Endothelial cell of umbilical vein (primary cell): ENCODE data around the gene CMIP. TPM values are rescaled to one million over a fixed set of nuclear protein-coding genes. Genes with fewer than 3 reads are reported as not detected.

ENCODE experiments used
- BruUV-seq: library from RNA; stranded (reverse); fragments of 400-500 nt; replicated peaks from 2 replicates; lab custom pipeline; 2021; lab: Mats Ljungman, UMichigan
- CTCF ChIA-PET: fragments of 300-600, 350-600 bp; sonication (Branson Sonifier 250); formaldehyde crosslinking; loops from one replicate; lab custom pipeline; 2021; ENCODE audit warnings: antibody characterized with exemption, inconsistent platforms; lab: Charles Lee
- POLR2A ChIA-PET: fragments of 300-600, 350-600 bp; sonication (Branson Sonifier 250); formaldehyde crosslinking; loops from one replicate; lab custom pipeline; 2021; ENCODE audit warnings: antibody characterized with exemption, inconsistent platforms; lab: Charles Lee
- DNase-seq: peaks from one replicate; pipeline ENCODE4 v3.0.0-alpha.2; 2011; ENCODE audit warnings: low read depth, low spot score
- FAIRE-seq: peaks from 2 replicates; lab custom pipeline; 2011; peaks lifted over from hg19 to GRCh38; lab: Jason Lieb, UNC
- H2AFZ ChIP-seq: 2 replicates; pipeline ENCODE4 v1.6.0; 2012; ENCODE audit warnings: low read depth, low read length, control low read depth, inconsistent platforms
- H3K27ac ChIP-seq: 2 replicates; pipeline ENCODE4 v1.5.1; 2011; ENCODE audit warnings: low read depth, mild to moderate bottlenecking, control low read depth, low read length, moderate library complexity; ENCODE audit not compliant: insufficient read depth
- H3K27me3 ChIP-seq, 2 experiments: 2 replicates each; pipeline versions ENCODE4 v1.6.0 to v1.6.1; 2011; ENCODE audit warnings: low read length in 2 of 2, mixed read lengths in 1 of 2; ENCODE audit not compliant: control insufficient read depth in 2 of 2, insufficient read depth in 2 of 2
- H3K36me3 ChIP-seq, 2 experiments: 2 replicates in 1 of 2; 3 replicates in 1 of 2; pipeline ENCODE4 v1.5.1; 2011; ENCODE audit warnings: low read length in 2 of 2, mild to moderate bottlenecking in 1 of 2, moderate library complexity in 1 of 2; ENCODE audit not compliant: control insufficient read depth in 2 of 2, insufficient read depth in 2 of 2; ENCODE audit errors: extremely low read depth in 1 of 2
- H3K4me1 ChIP-seq: 3 replicates; pipeline ENCODE4 v1.5.1; 2011; ENCODE audit warnings: mild to moderate bottlenecking, low read length; ENCODE audit not compliant: control insufficient read depth, insufficient read depth; ENCODE audit errors: extremely low read depth
- H3K4me2 ChIP-seq: 2 replicates; pipeline ENCODE4 v1.6.1; 2011; ENCODE audit warnings: low read length, control low read depth, mixed read lengths; ENCODE audit not compliant: insufficient read depth
- H3K4me3 ChIP-seq, 3 experiments: fragments of 200-600 bp in 1 of 3; sonication (generic), shearing (Covaris generic) in 1 of 3; replicated peaks in 1 of 3; 2 replicates each; pipeline ENCODE4 v1.5.1; 2011 to 2016; ENCODE audit warnings: control low read depth in 3 of 3, low read length in 3 of 3, mild to moderate bottlenecking in 2 of 3, inconsistent platforms in 1 of 3, low read depth in 1 of 3, moderate library complexity in 1 of 3; ENCODE audit not compliant: insufficient read depth in 1 of 3
- H3K79me2 ChIP-seq: 2 replicates; pipeline ENCODE4 v1.6.0; 2012; ENCODE audit warnings: low read length, inconsistent platforms; ENCODE audit not compliant: control insufficient read depth, insufficient read depth
- H3K9ac ChIP-seq: replicated peaks from 2 replicates; pipeline ENCODE3; 2011; ENCODE audit warnings: low read length, control low read depth; ENCODE audit not compliant: insufficient read depth; ENCODE audit errors: extremely low read depth
- H3K9me1 ChIP-seq: replicated peaks from 3 replicates; pipeline ENCODE4 v1.6.0; 2011; ENCODE audit warnings: mild to moderate bottlenecking, low read length; ENCODE audit not compliant: control insufficient read depth, insufficient read depth; ENCODE audit errors: extremely low read depth
- H3K9me3 ChIP-seq: replicated peaks from 2 replicates; pipeline ENCODE4 v1.5.1; 2012; ENCODE audit warnings: low read length, inconsistent platforms; ENCODE audit not compliant: control insufficient read depth, insufficient read depth
- H4K20me1 ChIP-seq: replicated peaks from 2 replicates; pipeline ENCODE3; 2011; ENCODE audit warnings: mild to moderate bottlenecking, low read length; ENCODE audit not compliant: control insufficient read depth, insufficient read depth; ENCODE audit errors: extremely low read depth
- EZH2 ChIP-seq: IDR thresholded peaks from 2 replicates; pipeline ENCODE4 v1.6.1; 2012; ENCODE audit warnings: borderline replicate concordance, low read depth, mild to moderate bottlenecking, moderate library complexity, low read length, inconsistent platforms; ENCODE audit not compliant: severe bottlenecking
- FOS ChIP-seq: IDR thresholded peaks from 2 replicates; pipeline ENCODE4 v1.6.1; 2011; ENCODE audit warnings: mild to moderate bottlenecking, low read length, moderate library complexity, borderline replicate concordance; ENCODE audit not compliant: insufficient read depth
- GATA2 ChIP-seq: IDR thresholded peaks from 2 replicates; pipeline ENCODE4 v1.7.0; 2011; ENCODE audit warnings: low read depth, mild to moderate bottlenecking, moderate library complexity, mixed read lengths, low read length; ENCODE audit not compliant: insufficient read length, insufficient read depth
- JUN ChIP-seq: IDR thresholded peaks from 2 replicates; pipeline ENCODE4 v1.6.1; 2011; ENCODE audit warnings: borderline replicate concordance, low read depth; ENCODE audit not compliant: insufficient read length, insufficient read depth
- MYC ChIP-seq: IDR thresholded peaks from one replicate; pipeline ENCODE4 v1.6.1; 2011; ENCODE audit warnings: mild to moderate bottlenecking, low read depth, low read length
- POLR2A ChIP-seq: IDR thresholded peaks from 2 replicates; pipeline ENCODE4 v1.6.1; 2012; ENCODE audit warnings: low read depth, mild to moderate bottlenecking, control low read depth, low read length
- POLR2AphosphoS5 ChIP-seq: IDR thresholded peaks from 2 replicates; pipeline ENCODE4 v1.6.1; 2012; ENCODE audit warnings: low read depth, mild to moderate bottlenecking, control low read depth, low read length, moderate library complexity; ENCODE audit not compliant: insufficient read depth
- dilution Hi-C: fragments of 300-500 bp; cut with MboI; formaldehyde crosslinking; loops from one replicate; pipeline ENCODE4 v1.15.0; 2019; ENCODE audit warnings: low sequenced_read_pairs; ENCODE audit not compliant: extremely low pct_ligation_motif_present
- intact Hi-C: fragments of 100-400 bp; cut with micrococcal nuclease; formaldehyde crosslinking; loops from one replicate; pipeline ENCODE4 v1.10.0; 2022
- polyA plus RNA-seq, 4 experiments: library from polyadenylated mRNA; depleted of rRNA in 3 of 4; stranded (reverse) in 3 of 4; unstranded in 1 of 4; fragments of >200 nt; gene quantifications; 2 replicates each; pipeline versions ENCODE4 v1.2.1 to v1.2.3, GENCODE V29; 2011 to 2012; ENCODE audit warnings: missing spikeins in 1 of 4
- total RNA-seq: library from RNA; stranded (reverse); gene quantifications from 2 replicates; pipeline ENCODE4 v1.2.3, GENCODE V29; 2021
- TF ChIP-seq, protein P1 (sequence below), 2 donors: IDR thresholded peaks; 1 replicate in 1 of 2; 2 replicates in 1 of 2; pipeline ENCODE4 v1.5.1; 2011; ENCODE audit warnings: low read length in 2 of 2, mild to moderate bottlenecking in 2 of 2, moderate library complexity in 2 of 2, control low read depth in 1 of 2, inconsistent platforms in 1 of 2, low read depth in 1 of 2; ENCODE audit not compliant: insufficient read depth in 1 of 2; ENCODE audit errors: extremely low read depth in 1 of 2
- TF ChIP-seq, protein P2 (sequence below): IDR thresholded peaks from 2 replicates; pipeline ENCODE4 v1.6.1; 2011; ENCODE audit not compliant: insufficient read depth, insufficient read length

Gene CMIP
- total and polyA plus RNA-seq, 2 donors (not counting 3 experiments of a cell fraction or from before 2014, with no cell fraction given), result 29.0 to 101 TPM

DNA sequence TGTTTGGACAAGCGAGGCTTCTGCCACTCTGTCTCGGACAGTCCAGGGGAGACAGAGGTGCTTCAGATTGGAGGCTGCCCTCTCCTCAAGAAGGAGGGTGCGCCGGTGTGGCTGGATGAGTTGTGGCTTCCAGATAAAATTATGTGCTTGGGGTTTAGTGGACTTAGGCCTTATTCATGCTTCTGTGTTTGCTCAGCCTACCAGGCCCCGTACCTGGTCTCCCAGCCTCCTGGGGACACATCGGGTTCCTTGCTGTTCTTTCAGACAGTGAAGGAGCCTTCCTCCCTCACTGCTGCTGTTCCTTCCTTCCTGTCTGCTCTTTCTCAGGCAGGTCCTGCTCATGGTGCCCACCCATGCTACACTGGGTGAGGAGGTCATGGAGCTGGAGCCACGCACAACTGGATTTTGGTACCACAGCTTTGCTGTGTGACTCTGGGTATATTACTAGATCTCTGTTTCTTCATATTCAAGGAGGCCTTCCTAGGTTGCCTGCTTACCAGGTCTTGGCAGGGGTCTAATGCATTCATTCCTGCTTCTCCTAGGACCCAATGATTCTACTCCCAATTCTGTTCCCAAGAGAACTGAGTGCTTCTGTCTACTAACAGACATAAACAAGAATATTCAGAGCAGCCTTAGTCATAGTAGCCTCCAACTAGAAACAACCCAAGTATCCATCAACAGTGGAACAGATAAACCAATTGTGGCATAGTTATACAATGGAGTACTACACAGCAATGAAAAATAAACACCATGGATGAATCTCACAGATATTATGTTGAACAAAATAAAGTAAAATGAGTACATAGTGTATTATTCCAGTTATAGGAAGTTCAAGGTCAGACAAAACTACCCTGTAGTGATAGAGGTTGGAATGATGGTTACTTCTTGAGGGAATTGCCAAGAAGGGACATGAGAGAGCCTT lies 121.7 kb downstream of the CMIP start:
- intact Hi-C loops, result no loop called here
- ChIA-PET CTCF (no interaction called here), POLR2A (no interaction called here)
- BruUV-seq, result no TSS peak
- TF ChIP-seq POLR2AphosphoS5 (no peak), FOS (no peak), JUN (no peak), GATA2 (no peak), EZH2 (no peak), POLR2A (no peak), MYC (no peak)
- TF ChIP-seq, protein P1, sequence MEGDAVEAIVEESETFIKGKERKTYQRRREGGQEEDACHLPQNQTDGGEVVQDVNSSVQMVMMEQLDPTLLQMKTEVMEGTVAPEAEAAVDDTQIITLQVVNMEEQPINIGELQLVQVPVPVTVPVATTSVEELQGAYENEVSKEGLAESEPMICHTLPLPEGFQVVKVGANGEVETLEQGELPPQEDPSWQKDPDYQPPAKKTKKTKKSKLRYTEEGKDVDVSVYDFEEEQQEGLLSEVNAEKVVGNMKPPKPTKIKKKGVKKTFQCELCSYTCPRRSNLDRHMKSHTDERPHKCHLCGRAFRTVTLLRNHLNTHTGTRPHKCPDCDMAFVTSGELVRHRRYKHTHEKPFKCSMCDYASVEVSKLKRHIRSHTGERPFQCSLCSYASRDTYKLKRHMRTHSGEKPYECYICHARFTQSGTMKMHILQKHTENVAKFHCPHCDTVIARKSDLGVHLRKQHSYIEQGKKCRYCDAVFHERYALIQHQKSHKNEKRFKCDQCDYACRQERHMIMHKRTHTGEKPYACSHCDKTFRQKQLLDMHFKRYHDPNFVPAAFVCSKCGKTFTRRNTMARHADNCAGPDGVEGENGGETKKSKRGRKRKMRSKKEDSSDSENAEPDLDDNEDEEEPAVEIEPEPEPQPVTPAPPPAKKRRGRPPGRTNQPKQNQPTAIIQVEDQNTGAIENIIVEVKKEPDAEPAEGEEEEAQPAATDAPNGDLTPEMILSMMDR (IDR thresholded peaks at IDR 0.05; ENCODE audit: extremely low read depth in 1 of 2, insufficient read depth in 1 of 2, low read depth in 1 of 2, low read length in 2 of 2), result no peak
- TF ChIP-seq, protein P2, sequence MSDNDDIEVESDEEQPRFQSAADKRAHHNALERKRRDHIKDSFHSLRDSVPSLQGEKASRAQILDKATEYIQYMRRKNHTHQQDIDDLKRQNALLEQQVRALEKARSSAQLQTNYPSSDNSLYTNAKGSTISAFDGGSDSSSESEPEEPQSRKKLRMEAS, result no peak
- Histone ChIP-seq H3K27ac (no peak overlapping the region), H2AFZ (no peak overlapping the region), H3K9ac (no peak overlapping the region), H3K79me2 (peaks cover 31% of the 10 kb centered on the region), H3K4me3 (no peak overlapping the region), H3K4me2 (no peak overlapping the region), H3K9me3 (no peaks in the 10 kb centered on the region), H3K27me3 (no peaks in the 10 kb centered on the region), H4K20me1 (peaks cover 3% of the 10 kb centered on the region), H3K4me1 (peaks cover 9% of the 10 kb centered on the region), H3K36me3 (no peaks in the 10 kb centered on the region), H3K9me1 (no peaks in the 10 kb centered on the region)
- no peak for DNase-seq
- dilution Hi-C loops, result no loop called here
- FAIRE-seq, result no peak
